Liver (tissue), 3 donors: Measurements from ENCODE around the gene ZNF710.

Source experiments
- EGR1 ChIP-seq, 2 donors: IDR thresholded peaks; 2 replicates each; pipeline ENCODE4 v1.6.1; 2016 to 2018; ENCODE audit warnings: antibody characterized with exemption in 2 of 2, low read depth in 2 of 2
- JUND ChIP-seq, 2 donors: IDR thresholded peaks; 2 replicates each; pipeline ENCODE4 v1.6.1; 2016; ENCODE audit warnings: antibody characterized with exemption in 2 of 2
- RAD21 ChIP-seq, 2 donors: IDR thresholded peaks; 2 replicates each; pipeline ENCODE4 v1.6.1; 2016; ENCODE audit warnings: antibody characterized with exemption in 2 of 2, mild to moderate bottlenecking in 2 of 2
- REST ChIP-seq: IDR thresholded peaks from 2 replicates; pipeline ENCODE4 v1.6.1; 2016; ENCODE audit warnings: antibody characterized with exemption, mild to moderate bottlenecking
- RXRA ChIP-seq, 2 donors: IDR thresholded peaks; 2 replicates each; pipeline ENCODE4 v1.6.1; 2017 to 2018; ENCODE audit warnings: antibody characterized with exemption in 2 of 2, mild to moderate bottlenecking in 1 of 2
- SP1 ChIP-seq: IDR thresholded peaks from 2 replicates; pipeline ENCODE4 v1.6.1; 2018; ENCODE audit warnings: antibody characterized with exemption, mild to moderate bottlenecking
- YY1 ChIP-seq: IDR thresholded peaks from 2 replicates; pipeline ENCODE4 v1.6.1; 2016; ENCODE audit warnings: antibody characterized with exemption, mild to moderate bottlenecking
- TF ChIP-seq, protein P1 (sequence below): fragments of 150-350 bp; IDR thresholded peaks from 2 replicates; pipeline ENCODE4 v1.5.1; 2017; ENCODE audit warnings: improper control_type of control experiment, low read depth, low read length; ENCODE audit not compliant: missing input control
- TF ChIP-seq, protein P2 (sequence below): IDR thresholded peaks from 2 replicates; pipeline ENCODE4 v1.6.1; 2016; ENCODE audit warnings: antibody characterized with exemption
- TF ChIP-seq, protein P3 (sequence below): IDR thresholded peaks from 2 replicates; pipeline ENCODE4 v1.6.1; 2016; ENCODE audit warnings: antibody characterized with exemption
- donor health status: healthy.
- donor health status: healthy.

- TF ChIP-seq REST (no peak), RXRA (IDR thresholded peaks at IDR 0.05) (peak; percentile 22 to 42), JUND (IDR thresholded peaks at IDR 0.05) (no peak), EGR1 (IDR thresholded peaks at IDR 0.05; ENCODE audit: low read depth in 2 of 2) (no peak), RAD21 (IDR thresholded peaks at IDR 0.05) (peak in 1 of 2 donors; percentile 4), YY1 (no peak), SP1 (peak; percentile 15)
- TF ChIP-seq, protein P1, sequence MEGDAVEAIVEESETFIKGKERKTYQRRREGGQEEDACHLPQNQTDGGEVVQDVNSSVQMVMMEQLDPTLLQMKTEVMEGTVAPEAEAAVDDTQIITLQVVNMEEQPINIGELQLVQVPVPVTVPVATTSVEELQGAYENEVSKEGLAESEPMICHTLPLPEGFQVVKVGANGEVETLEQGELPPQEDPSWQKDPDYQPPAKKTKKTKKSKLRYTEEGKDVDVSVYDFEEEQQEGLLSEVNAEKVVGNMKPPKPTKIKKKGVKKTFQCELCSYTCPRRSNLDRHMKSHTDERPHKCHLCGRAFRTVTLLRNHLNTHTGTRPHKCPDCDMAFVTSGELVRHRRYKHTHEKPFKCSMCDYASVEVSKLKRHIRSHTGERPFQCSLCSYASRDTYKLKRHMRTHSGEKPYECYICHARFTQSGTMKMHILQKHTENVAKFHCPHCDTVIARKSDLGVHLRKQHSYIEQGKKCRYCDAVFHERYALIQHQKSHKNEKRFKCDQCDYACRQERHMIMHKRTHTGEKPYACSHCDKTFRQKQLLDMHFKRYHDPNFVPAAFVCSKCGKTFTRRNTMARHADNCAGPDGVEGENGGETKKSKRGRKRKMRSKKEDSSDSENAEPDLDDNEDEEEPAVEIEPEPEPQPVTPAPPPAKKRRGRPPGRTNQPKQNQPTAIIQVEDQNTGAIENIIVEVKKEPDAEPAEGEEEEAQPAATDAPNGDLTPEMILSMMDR = no peak
- TF ChIP-seq, protein P2, sequence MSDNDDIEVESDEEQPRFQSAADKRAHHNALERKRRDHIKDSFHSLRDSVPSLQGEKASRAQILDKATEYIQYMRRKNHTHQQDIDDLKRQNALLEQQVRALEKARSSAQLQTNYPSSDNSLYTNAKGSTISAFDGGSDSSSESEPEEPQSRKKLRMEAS = no peak
- TF ChIP-seq, protein P3, sequence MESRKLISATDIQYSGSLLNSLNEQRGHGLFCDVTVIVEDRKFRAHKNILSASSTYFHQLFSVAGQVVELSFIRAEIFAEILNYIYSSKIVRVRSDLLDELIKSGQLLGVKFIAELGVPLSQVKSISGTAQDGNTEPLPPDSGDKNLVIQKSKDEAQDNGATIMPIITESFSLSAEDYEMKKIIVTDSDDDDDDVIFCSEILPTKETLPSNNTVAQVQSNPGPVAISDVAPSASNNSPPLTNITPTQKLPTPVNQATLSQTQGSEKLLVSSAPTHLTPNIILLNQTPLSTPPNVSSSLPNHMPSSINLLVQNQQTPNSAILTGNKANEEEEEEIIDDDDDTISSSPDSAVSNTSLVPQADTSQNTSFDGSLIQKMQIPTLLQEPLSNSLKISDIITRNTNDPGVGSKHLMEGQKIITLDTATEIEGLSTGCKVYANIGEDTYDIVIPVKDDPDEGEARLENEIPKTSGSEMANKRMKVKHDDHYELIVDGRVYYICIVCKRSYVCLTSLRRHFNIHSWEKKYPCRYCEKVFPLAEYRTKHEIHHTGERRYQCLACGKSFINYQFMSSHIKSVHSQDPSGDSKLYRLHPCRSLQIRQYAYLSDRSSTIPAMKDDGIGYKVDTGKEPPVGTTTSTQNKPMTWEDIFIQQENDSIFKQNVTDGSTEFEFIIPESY = no peak
Observed at GRCh38 chr15:90124507-90124906, 123.4 kb downstream of the ZNF710 start.
